Ishikawa (cell line): ENCODE measurements around the gene LNPEP.

Experiments
- CEBPB ChIP-seq: IDR thresholded peaks from 2 replicates; pipeline ENCODE4 v1.6.1; 2012
- CREB1 ChIP-seq: IDR thresholded peaks from 2 replicates; pipeline ENCODE4 v1.6.1; 2012; ENCODE audit warnings: low read depth
- EGR1 ChIP-seq: IDR thresholded peaks from 2 replicates; pipeline ENCODE4 v1.6.1; 2012
- EP300 ChIP-seq: IDR thresholded peaks from 2 replicates; pipeline ENCODE4 v1.6.1; 2012; ENCODE audit warnings: borderline replicate concordance
- FOXM1 ChIP-seq: IDR thresholded peaks from 2 replicates; pipeline ENCODE4 v1.6.1; 2012; ENCODE audit warnings: low read depth, borderline replicate concordance
- MAX ChIP-seq: IDR thresholded peaks from 2 replicates; pipeline ENCODE4 v1.6.1; 2012
- RAD21 ChIP-seq: IDR thresholded peaks from 2 replicates; pipeline ENCODE4 v1.6.1; 2012; ENCODE audit warnings: low read depth
- TAF1 ChIP-seq: IDR thresholded peaks from 2 replicates; pipeline ENCODE4 v1.6.1; 2012; ENCODE audit warnings: low read depth, mild to moderate bottlenecking
- TCF12 ChIP-seq: IDR thresholded peaks from 2 replicates; pipeline ENCODE4 v1.6.1; 2012; ENCODE audit warnings: low read depth
- TEAD4 ChIP-seq: IDR thresholded peaks from 2 replicates; pipeline ENCODE4 v1.6.1; 2012
- USF1 ChIP-seq: IDR thresholded peaks from 2 replicates; pipeline ENCODE4 v1.6.1; 2012
- YY1 ChIP-seq: IDR thresholded peaks from 2 replicates; pipeline ENCODE4 v1.6.1; 2012; ENCODE audit warnings: low read depth
- ZBTB7A ChIP-seq: IDR thresholded peaks from 2 replicates; pipeline ENCODE4 v1.6.1; 2012; ENCODE audit warnings: low read depth
- TF ChIP-seq, protein P1 (sequence below): IDR thresholded peaks from 2 replicates; pipeline ENCODE4 v1.6.1; 2012; ENCODE audit warnings: low read depth, mild to moderate bottlenecking

DNA sequence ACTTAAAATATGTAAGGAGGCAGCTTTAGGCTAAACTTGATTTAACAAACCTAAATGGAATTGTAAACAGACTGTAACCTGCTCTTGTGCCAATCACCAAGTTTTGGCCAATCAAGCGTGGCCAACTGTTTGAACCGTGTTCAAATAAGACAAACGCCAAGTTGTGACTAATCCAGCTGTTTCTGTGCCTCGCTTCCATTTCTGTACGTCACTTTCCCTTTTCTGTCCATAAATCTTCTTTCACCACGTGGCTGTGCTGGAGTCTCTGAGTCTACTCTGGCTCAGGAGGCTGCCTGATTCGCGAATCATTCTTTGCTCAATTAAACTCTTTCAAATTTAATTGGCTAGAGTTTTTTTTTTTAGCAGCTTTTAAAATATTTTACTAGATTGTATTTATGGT lies 135.2 kb downstream of the LNPEP start:
- no peak for TF ChIP-seq YY1
- no peak for TF ChIP-seq TAF1
- no peak for TF ChIP-seq RAD21
- TF ChIP-seq EP300, result no peak
- no peak for TF ChIP-seq EGR1
- TF ChIP-seq, protein P1, sequence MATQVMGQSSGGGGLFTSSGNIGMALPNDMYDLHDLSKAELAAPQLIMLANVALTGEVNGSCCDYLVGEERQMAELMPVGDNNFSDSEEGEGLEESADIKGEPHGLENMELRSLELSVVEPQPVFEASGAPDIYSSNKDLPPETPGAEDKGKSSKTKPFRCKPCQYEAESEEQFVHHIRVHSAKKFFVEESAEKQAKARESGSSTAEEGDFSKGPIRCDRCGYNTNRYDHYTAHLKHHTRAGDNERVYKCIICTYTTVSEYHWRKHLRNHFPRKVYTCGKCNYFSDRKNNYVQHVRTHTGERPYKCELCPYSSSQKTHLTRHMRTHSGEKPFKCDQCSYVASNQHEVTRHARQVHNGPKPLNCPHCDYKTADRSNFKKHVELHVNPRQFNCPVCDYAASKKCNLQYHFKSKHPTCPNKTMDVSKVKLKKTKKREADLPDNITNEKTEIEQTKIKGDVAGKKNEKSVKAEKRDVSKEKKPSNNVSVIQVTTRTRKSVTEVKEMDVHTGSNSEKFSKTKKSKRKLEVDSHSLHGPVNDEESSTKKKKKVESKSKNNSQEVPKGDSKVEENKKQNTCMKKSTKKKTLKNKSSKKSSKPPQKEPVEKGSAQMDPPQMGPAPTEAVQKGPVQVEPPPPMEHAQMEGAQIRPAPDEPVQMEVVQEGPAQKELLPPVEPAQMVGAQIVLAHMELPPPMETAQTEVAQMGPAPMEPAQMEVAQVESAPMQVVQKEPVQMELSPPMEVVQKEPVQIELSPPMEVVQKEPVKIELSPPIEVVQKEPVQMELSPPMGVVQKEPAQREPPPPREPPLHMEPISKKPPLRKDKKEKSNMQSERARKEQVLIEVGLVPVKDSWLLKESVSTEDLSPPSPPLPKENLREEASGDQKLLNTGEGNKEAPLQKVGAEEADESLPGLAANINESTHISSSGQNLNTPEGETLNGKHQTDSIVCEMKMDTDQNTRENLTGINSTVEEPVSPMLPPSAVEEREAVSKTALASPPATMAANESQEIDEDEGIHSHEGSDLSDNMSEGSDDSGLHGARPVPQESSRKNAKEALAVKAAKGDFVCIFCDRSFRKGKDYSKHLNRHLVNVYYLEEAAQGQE, result no peak
- TF ChIP-seq MAX, result peak; percentile 79
- TF ChIP-seq TCF12, result 0 out of 2 replicates have a peak, but pooled peaks have one; percentile 19
- TF ChIP-seq USF1, result peak; percentile 77
- no peak for TF ChIP-seq CREB1
- TF ChIP-seq ZBTB7A, result no peak
- TF ChIP-seq FOXM1, result no peak
- TF ChIP-seq CEBPB, result no peak
- no peak for TF ChIP-seq TEAD4
